ENCODE results near the gene HSD17B3.
A peak's percentile ranks its signal among the peaks of the same experiment; 100 is the strongest.

The HSD17B3 gene

GRCh38 chr9:96256800-96257199 lies 45.2 kb downstream of the HSD17B3 start:
- TF ChIP-seq, protein P1, sequence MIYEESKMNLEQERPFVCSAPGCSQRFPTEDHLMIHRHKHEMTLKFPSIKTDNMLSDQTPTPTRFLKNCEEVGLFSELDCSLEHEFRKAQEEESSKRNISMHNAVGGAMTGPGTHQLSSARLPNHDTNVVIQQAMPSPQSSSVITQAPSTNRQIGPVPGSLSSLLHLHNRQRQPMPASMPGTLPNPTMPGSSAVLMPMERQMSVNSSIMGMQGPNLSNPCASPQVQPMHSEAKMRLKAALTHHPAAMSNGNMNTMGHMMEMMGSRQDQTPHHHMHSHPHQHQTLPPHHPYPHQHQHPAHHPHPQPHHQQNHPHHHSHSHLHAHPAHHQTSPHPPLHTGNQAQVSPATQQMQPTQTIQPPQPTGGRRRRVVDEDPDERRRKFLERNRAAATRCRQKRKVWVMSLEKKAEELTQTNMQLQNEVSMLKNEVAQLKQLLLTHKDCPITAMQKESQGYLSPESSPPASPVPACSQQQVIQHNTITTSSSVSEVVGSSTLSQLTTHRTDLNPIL (CRISPR knock-in tag; IDR thresholded peaks at IDR 0.05; ENCODE audit: low read depth): no peak
- TF ChIP-seq ARNTL (CRISPR knock-in tag; IDR thresholded peaks at IDR 0.05; ENCODE audit: borderline replicate concordance, low read depth) (no peak), SNAI2 (CRISPR knock-in tag; IDR thresholded peaks at IDR 0.05) (no peak), RARB (CRISPR knock-in tag; IDR thresholded peaks at IDR 0.05) (no peak), TCF4 (CRISPR knock-in tag; IDR thresholded peaks at IDR 0.05; ENCODE audit: borderline replicate concordance) (no peak), BACH2 (CRISPR knock-in tag; IDR thresholded peaks at IDR 0.05; ENCODE audit: borderline replicate concordance) (no peak), CSRNP3 (CRISPR knock-in tag; IDR thresholded peaks at IDR 0.05) (no peak), ISL1 (CRISPR knock-in tag; IDR thresholded peaks at IDR 0.05) (no peak)
- TF ChIP-seq, protein P2, sequence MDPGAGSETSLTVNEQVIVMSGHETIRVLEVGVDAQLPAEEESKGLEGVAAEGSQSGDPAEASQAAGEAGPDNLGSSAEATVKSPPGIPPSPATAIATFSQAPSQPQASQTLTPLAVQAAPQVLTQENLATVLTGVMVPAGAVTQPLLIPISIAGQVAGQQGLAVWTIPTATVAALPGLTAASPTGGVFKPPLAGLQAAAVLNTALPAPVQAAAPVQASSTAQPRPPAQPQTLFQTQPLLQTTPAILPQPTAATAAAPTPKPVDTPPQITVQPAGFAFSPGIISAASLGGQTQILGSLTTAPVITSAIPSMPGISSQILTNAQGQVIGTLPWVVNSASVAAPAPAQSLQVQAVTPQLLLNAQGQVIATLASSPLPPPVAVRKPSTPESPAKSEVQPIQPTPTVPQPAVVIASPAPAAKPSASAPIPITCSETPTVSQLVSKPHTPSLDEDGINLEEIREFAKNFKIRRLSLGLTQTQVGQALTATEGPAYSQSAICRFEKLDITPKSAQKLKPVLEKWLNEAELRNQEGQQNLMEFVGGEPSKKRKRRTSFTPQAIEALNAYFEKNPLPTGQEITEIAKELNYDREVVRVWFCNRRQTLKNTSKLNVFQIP (CRISPR knock-in tag; IDR thresholded peaks at IDR 0.05; ENCODE audit: borderline replicate concordance, low read depth): no peak
- TF ChIP-seq, protein P3, sequence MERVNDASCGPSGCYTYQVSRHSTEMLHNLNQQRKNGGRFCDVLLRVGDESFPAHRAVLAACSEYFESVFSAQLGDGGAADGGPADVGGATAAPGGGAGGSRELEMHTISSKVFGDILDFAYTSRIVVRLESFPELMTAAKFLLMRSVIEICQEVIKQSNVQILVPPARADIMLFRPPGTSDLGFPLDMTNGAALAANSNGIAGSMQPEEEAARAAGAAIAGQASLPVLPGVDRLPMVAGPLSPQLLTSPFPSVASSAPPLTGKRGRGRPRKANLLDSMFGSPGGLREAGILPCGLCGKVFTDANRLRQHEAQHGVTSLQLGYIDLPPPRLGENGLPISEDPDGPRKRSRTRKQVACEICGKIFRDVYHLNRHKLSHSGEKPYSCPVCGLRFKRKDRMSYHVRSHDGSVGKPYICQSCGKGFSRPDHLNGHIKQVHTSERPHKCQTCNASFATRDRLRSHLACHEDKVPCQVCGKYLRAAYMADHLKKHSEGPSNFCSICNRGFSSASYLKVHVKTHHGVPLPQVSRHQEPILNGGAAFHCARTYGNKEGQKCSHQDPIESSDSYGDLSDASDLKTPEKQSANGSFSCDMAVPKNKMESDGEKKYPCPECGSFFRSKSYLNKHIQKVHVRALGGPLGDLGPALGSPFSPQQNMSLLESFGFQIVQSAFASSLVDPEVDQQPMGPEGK (CRISPR knock-in tag; IDR thresholded peaks at IDR 0.05; ENCODE audit: borderline replicate concordance): no peak
- ATAC-seq: peak; percentile 47; the same call in 1 of the 3 replicates

GRCh38 chr9:96255698-96256097 lies 46.3 kb downstream of the HSD17B3 start:
- TF ChIP-seq, protein P2 (CRISPR knock-in tag; IDR thresholded peaks at IDR 0.05; ENCODE audit: borderline replicate concordance, low read depth): no peak
- no peak for TF ChIP-seq PPARA (CRISPR knock-in tag; IDR thresholded peaks at IDR 0.05; ENCODE audit: borderline replicate concordance)
- no peak for TF ChIP-seq ZC3H10 (CRISPR knock-in tag; IDR thresholded peaks at IDR 0.05)
- TF ChIP-seq TOX (CRISPR knock-in tag; IDR thresholded peaks at IDR 0.05; ENCODE audit: borderline replicate concordance): no peak
- no peak for TF ChIP-seq ZFP3 (CRISPR knock-in tag; IDR thresholded peaks at IDR 0.05)
- TF ChIP-seq, protein P3 (CRISPR knock-in tag; IDR thresholded peaks at IDR 0.05; ENCODE audit: borderline replicate concordance): no peak
- TF ChIP-seq TCF4 (CRISPR knock-in tag; IDR thresholded peaks at IDR 0.05; ENCODE audit: borderline replicate concordance): no peak
- TF ChIP-seq ZNF565 (CRISPR knock-in tag; conservative IDR thresholded peaks at IDR 0.05; ENCODE audit: low read depth): no peak
- TF ChIP-seq CSDC2 (CRISPR knock-in tag; IDR thresholded peaks at IDR 0.05): no peak
- TF ChIP-seq ESRRG (CRISPR knock-in tag; IDR thresholded peaks at IDR 0.05): no peak
- no peak for TF ChIP-seq ISL1 (CRISPR knock-in tag; IDR thresholded peaks at IDR 0.05)
- no peak for TF ChIP-seq SNAI2 (CRISPR knock-in tag; IDR thresholded peaks at IDR 0.05)
- no peak for TF ChIP-seq OSR1 (CRISPR knock-in tag; IDR thresholded peaks at IDR 0.05)
- TF ChIP-seq, protein P1 (CRISPR knock-in tag; IDR thresholded peaks at IDR 0.05; ENCODE audit: low read depth): no peak
- ATAC-seq: no peak
